Esophagus (tissue), 2 donors: Measurements from ENCODE around the gene TNFRSF21. TPM values are rescaled to one million over a fixed set of nuclear protein-coding genes. Genes with fewer than 3 reads are reported as not detected.
A peak's percentile ranks its signal among the peaks of the same experiment; 100 is the strongest.

Experiments
- H3K27ac ChIP-seq, 2 donors: one replicate each; pipeline ENCODE4 v1.5.1; 2013; ENCODE audit warnings: low read depth in 2 of 2, mild to moderate bottlenecking in 2 of 2, inconsistent platforms in 1 of 2, low read length in 1 of 2, moderate library complexity in 1 of 2
- H3K27me3 ChIP-seq, 2 donors: one replicate each; pipeline ENCODE4 v1.6.1; 2013; ENCODE audit warnings: low read length in 2 of 2, control low read depth in 1 of 2, mild to moderate bottlenecking in 1 of 2; ENCODE audit not compliant: insufficient read depth in 2 of 2, control insufficient read depth in 1 of 2
- H3K36me3 ChIP-seq, 2 donors: one replicate each; pipeline ENCODE4 v1.6.1; 2013; ENCODE audit warnings: low read length in 1 of 2; ENCODE audit not compliant: control insufficient read depth in 2 of 2, insufficient read depth in 2 of 2
- H3K4me1 ChIP-seq, 2 donors: one replicate each; pipeline ENCODE4 v1.6.1; 2013; ENCODE audit warnings: low read length in 1 of 2; ENCODE audit not compliant: control insufficient read depth in 2 of 2, insufficient read depth in 2 of 2
- H3K4me3 ChIP-seq, 2 donors: one replicate each; pipeline ENCODE4 v1.5.1; 2013; ENCODE audit warnings: low read length in 2 of 2, mild to moderate bottlenecking in 2 of 2, low read depth in 1 of 2, moderate library complexity in 1 of 2
- H3K9me3 ChIP-seq, 2 donors: one replicate each; pipeline ENCODE4 v1.6.1; 2013; ENCODE audit warnings: mild to moderate bottlenecking in 2 of 2, low read depth in 1 of 2, low read length in 1 of 2, moderate library complexity in 1 of 2; ENCODE audit not compliant: control insufficient read depth in 2 of 2, insufficient read depth in 1 of 2
- WGBS, 2 donors: extraction: QIAGEN DNeasy Blood & Tissue Kit; methylation state at CpG; one replicate each; pipeline ENCODE4 v1.1.7; 2013; 5-methylcytosine and 5-hydroxymethylcytosine counted together
- polyA plus RNA-seq, 2 donors: library from polyadenylated mRNA; stranded (reverse); fragments of 200-250 nt; gene quantifications; one replicate each; pipeline ENCODE4 v1.2.3, GENCODE V29; 2013
- donor health status: healthy with polysubstance abuse.
- donor health status: Bipolar disorder and iron deficiency.

TNFRSF21 gene
- polyA plus RNA-seq, 2 donors = 21.2 to 24.3 TPM

DNA sequence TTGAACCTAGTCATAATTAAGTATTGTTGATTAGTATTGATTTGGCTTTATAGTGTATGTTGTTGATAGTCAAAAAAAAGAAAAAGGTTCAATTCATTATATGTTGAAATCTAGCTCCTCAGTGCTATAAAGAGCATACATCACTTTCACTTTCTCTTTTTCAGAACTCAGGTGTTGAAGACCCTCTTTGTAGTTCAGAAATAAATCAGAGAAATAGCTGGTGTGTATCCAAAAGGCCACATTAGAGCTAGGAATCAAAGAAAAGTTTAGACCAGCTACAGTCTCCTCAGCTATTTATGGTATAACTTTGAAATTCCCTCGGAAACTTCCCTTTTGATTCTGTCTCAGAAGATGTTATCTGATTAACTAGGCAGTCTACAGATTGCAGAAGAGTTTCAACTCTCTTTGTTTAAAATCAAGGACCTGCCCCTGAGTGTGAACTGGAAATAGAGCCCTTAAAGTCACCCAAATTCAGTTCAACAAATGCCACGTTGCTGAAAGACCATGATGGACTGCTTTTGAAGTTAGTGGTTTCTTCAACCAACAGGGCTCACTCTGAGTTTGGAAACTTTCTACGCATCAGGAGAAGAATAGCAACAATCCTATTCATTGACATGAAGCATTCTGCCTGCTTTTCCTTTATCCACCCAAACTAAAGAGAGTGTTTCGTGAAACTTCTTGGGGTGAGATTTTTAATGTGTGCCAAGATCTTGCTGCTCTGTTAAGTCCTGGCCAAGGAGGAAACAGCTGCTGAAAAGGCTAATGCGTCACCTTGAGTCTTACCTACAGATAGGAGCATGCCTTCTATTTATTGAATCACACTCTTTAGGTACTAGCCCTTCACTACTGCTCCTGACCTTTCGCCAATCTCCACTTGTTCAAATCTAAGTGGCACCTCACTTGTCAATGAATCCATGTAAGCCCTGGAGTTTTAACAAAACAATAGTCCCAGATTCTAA is 111.7 kb downstream of the TNFRSF21 start:
- 51 to 52% methylated on average over 6 of the region's 6 CpGs for WGBS, 2 donors
- Histone ChIP-seq H3K36me3 (no peaks in the 10 kb centered on the region), H3K9me3 (no peaks in the 10 kb centered on the region), H3K4me1 (no peaks in the 10 kb centered on the region), H3K27ac (no peak overlapping the region), H3K27me3 (no peaks in the 10 kb centered on the region), H3K4me3 (peak overlapping the region in 1 of 2 donors; percentile 31)

DNA sequence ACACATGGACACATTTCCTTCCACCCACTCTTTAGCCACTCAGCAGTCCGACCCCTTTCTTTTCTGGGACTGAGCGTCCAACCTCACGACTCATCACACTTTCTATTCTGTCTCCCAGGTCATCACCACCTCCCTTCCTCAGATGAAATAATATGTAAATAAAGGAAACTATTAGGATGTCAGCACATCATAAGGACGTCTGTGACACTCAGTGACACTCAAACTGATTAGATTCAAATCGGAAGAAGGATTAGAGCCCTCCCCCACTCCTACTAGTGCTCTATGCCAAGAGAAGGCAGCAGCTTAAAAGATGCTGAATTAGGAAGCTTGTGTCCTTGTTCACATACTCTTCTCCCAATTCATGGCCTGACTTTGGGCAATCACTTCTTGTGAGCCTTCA is 113.6 kb downstream of the TNFRSF21 start:
- no peak overlapping the region for H3K27ac ChIP-seq
- no peak overlapping the region for H3K4me3 ChIP-seq
- H3K36me3 ChIP-seq = no peaks in the 10 kb centered on the region
- no peaks in the 10 kb centered on the region for H3K9me3 ChIP-seq
- WGBS, 2 donors = 82 to 87% methylated on average over 5 of the region's 5 CpGs
- no peaks in the 10 kb centered on the region for H3K27me3 ChIP-seq
- H3K4me1 ChIP-seq = no peaks in the 10 kb centered on the region

DNA sequence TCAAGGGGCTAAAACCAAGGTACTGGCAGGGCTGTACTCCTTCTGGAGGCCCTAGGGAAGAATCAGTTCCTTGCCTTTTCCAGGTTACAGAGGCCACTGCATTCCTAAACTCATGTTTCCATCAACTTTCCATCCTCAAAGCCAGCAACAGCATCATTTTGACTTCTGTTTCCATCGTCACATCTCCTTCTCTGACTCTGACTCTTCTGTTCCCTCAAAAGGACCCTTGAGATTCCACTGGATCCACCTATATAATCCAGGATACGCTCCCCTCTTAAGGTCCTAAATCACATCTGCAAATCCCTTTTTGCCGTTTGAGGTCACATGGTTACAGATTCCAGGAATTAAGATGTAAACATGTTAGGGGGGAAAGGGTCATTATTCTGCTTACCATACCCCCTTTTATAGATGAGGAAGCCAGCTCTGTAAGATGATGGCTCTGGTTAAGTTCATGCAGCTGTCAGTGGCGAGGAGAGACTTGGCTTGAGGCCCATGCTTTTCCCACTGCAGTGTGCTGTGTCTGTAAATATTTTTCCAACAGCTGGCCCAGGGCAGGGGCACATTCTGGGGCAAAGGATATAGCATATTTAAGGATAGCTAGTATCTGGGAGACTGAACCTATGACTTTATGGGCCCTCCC is 114.6 kb downstream of the TNFRSF21 start:
- H3K27ac ChIP-seq = no peak overlapping the region
- no peaks in the 10 kb centered on the region for H3K36me3 ChIP-seq
- no peaks in the 10 kb centered on the region for H3K27me3 ChIP-seq
- no peaks in the 10 kb centered on the region for H3K9me3 ChIP-seq
- WGBS, 2 donors = 69 to 72% methylated on average over 4 of the region's 4 CpGs
- no peaks in the 10 kb centered on the region for H3K4me1 ChIP-seq
- H3K4me3 ChIP-seq = no peak overlapping the region

DNA sequence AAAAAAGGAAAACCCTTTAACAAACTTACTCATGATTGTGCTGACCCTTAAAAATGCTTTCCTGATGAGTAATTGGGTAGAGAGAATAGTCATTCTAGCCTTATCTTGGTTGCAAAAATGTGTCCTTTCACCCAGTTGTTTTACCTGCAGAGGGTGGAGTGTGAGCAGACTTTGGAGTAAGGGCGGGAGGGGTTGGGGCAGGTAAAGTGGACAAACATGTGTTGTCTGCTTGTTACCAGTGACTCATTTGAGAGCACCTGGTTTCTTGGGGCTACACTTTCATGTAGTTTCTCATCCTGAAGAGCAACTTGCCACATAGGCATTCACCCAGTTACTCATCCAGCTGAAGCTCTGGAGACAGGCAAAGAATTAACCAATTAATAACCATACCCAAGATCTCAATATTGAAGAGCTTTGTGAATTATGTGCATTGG is 121.1 kb downstream of the TNFRSF21 start:
- Histone ChIP-seq H3K36me3 (no peaks in the 10 kb centered on the region), H3K9me3 (no peaks in the 10 kb centered on the region), H3K27me3 (no peaks in the 10 kb centered on the region), H3K4me3 (no peak overlapping the region), H3K27ac (no peak overlapping the region), H3K4me1 (peaks cover 0 to 2% of the 10 kb centered on the region in 2 donors)
- WGBS, 2 donors = 61 to 71% methylated on average over 1 of the region's 1 CpG

DNA sequence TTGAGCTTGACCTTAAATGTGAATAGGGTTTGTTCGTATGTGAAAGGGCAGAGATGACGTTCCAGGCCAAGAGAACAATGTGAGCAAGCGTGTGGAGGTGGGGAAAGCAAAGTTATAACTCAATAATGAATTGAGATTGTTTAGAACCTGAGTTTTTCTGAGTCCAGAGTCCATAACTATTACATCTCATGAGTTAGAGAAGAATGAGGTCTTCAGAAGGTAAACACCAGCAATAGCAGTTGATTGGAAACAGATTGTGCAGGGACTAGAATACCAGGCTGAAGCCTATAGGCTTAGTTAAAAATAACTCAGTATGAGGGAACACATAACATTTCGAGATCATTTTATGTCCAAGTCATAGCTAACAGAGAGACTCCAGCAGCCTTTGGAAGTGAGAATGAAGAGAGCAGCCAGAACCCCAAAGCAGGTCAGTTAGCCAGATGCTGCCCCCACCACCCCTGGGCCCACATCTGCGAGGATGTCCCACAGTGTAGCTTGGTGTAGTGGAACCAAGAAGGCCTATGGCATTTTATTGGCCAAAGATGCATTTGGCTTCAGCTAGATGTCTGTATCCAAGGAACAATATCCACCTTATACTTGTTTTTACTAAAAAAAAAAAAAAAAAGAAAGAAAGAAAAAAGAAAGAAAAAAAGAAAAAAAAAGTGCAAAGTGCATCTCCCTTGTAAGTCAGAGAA is 121.7 kb downstream of the TNFRSF21 start:
- no peaks in the 10 kb centered on the region for H3K27me3 ChIP-seq
- no peak overlapping the region for H3K4me3 ChIP-seq
- H3K36me3 ChIP-seq = no peaks in the 10 kb centered on the region
- no peak overlapping the region for H3K27ac ChIP-seq
- H3K4me1 ChIP-seq = peaks cover 0 to 2% of the 10 kb centered on the region in 2 donors
- WGBS, 2 donors = 79 to 82% methylated on average over 5 of the region's 5 CpGs
- no peaks in the 10 kb centered on the region for H3K9me3 ChIP-seq

DNA sequence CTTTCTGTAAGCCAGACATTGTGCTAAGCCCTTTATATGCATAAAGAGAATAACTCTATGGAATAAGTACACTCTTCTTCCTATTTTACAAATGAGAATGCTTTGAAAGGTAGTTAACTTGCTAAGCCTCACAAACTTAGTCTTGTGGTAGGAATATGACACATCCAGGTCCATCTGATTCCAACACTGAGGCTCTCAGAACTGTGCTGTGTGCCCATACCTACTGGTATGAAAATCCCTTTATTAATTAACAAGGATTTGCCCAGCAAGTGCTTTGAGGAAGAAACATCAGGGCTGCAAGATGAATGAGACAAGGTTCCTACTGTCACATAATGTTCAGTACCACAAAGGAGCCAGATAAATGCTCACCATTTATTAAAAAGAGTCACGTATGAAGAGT is 122.6 kb downstream of the TNFRSF21 start:
- WGBS, 2 donors = 91 to 95% methylated on average over 1 of the region's 1 CpG
- Histone ChIP-seq H3K9me3 (no peaks in the 10 kb centered on the region), H3K4me1 (peaks cover 0 to 5% of the 10 kb centered on the region in 2 donors), H3K27ac (no peak overlapping the region), H3K4me3 (no peak overlapping the region), H3K36me3 (no peaks in the 10 kb centered on the region), H3K27me3 (no peaks in the 10 kb centered on the region)

DNA sequence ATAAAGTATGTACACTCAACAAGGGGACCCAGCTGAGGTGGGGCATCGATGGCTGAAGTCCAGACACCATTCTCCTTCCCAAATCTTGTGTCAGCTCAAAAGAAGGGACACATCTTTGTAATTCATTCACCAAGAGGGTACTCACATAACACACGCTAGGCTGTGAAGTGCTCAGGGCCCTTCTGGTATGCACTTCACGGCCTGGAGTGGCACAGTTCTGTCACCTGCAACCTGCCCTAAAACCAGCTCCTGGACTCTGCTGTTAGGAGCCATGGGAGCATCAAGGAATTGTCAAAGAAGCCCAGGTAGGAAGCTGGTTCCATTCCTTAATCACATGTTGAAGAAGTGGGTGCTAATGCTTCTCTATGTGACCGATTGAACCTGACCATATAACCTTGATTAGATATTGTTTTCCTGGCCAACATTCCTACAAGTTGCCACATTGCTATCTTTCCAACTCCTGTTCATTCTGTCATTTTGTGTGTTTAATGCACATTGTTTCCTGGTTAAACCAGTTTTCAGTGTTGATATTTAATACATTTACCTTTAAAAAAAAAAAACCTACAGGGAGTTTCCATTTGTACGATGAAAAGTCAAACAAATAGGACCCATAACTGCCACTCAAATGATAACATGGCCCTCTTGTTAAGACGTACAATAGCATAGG is 127.3 kb downstream of the TNFRSF21 start:
- Histone ChIP-seq H3K27ac (peak overlapping the region in 1 of 2 donors; percentile 15), H3K4me3 (no peak overlapping the region)
- WGBS, 2 donors = 62 to 65% methylated on average over 6 of the region's 6 CpGs

DNA sequence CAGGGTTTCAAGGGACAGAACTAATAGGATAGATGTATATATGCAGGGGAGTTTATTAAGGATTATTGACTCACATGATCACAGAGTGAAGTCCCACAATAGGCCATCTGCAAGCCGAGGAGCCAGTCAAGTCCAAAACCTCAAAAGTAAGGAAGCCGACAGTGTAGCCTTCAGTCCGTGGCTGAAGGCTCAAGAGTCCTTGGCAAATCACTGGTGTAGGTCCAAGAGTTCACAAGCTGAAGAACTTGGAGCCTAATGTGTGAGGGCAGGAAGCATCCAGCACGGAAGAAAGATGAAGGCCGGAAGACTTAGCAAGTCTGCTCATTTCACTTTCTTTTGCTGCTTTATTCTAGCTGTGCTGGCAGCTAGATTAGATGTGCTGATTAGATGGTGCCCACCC is 128.0 kb downstream of the TNFRSF21 start:
- WGBS, 2 donors = 91 to 94% methylated on average over 5 of the region's 5 CpGs
- Histone ChIP-seq H3K27ac (no peak overlapping the region), H3K36me3 (no peaks in the 10 kb centered on the region), H3K27me3 (no peaks in the 10 kb centered on the region), H3K4me3 (no peak overlapping the region), H3K4me1 (peaks cover 0 to 2% of the 10 kb centered on the region in 2 donors), H3K9me3 (no peaks in the 10 kb centered on the region)

More for the DNA sequence above, 127.3 kb downstream of the TNFRSF21 start:
- no peaks in the 10 kb centered on the region for H3K36me3 ChIP-seq
- no peaks in the 10 kb centered on the region for H3K27me3 ChIP-seq
- no peaks in the 10 kb centered on the region for H3K9me3 ChIP-seq
- H3K4me1 ChIP-seq = peaks cover 0 to 2% of the 10 kb centered on the region in 2 donors
